Lower leg skin (tissue), 3 donors: Measurements from ENCODE around the gene CNGA1.

Experiments used
- POLR2A ChIP-seq, 2 donors: fragments of 450-650 bp; IDR thresholded peaks; one replicate each; pipeline ENCODE4 v1.6.1; 2016 to 2017; ENCODE audit warnings: antibody characterized with exemption in 2 of 2, mild to moderate bottlenecking in 1 of 2, moderate library complexity in 1 of 2
- TF ChIP-seq, protein P1 (sequence below), 3 donors: fragments of 450-650 bp; IDR thresholded peaks; one replicate each; pipeline ENCODE4 v1.5.1; 2016; ENCODE audit warnings: antibody characterized with exemption in 3 of 3, mild to moderate bottlenecking in 3 of 3, moderate library complexity in 2 of 3

DNA sequence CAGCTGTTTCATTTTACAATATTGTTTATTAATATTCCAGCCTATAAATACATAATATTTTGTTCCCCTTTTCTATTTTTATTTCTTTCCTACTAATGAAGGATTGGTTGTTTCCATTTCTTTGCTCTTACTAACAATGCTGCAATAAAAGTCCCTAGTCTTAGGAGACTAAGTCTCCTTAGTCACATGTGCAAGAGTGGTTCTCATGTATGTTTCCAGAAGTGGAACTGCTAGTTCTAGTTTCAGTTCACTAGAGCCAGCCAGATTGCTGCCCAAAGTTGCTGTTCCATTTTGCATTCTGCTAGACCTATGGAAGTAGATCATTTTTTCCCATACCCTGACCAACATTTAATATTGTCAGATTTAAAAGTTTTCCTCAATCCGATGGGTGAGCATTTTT lies 44.3 kb downstream of the CNGA1 start:
- TF ChIP-seq, protein P1, sequence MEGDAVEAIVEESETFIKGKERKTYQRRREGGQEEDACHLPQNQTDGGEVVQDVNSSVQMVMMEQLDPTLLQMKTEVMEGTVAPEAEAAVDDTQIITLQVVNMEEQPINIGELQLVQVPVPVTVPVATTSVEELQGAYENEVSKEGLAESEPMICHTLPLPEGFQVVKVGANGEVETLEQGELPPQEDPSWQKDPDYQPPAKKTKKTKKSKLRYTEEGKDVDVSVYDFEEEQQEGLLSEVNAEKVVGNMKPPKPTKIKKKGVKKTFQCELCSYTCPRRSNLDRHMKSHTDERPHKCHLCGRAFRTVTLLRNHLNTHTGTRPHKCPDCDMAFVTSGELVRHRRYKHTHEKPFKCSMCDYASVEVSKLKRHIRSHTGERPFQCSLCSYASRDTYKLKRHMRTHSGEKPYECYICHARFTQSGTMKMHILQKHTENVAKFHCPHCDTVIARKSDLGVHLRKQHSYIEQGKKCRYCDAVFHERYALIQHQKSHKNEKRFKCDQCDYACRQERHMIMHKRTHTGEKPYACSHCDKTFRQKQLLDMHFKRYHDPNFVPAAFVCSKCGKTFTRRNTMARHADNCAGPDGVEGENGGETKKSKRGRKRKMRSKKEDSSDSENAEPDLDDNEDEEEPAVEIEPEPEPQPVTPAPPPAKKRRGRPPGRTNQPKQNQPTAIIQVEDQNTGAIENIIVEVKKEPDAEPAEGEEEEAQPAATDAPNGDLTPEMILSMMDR (IDR thresholded peaks at IDR 0.05), result no peak
- TF ChIP-seq POLR2A (IDR thresholded peaks at IDR 0.05), result no peak
